NCI-H2227 treated with DMSO at 0.1 percent for 48 hours (cell line): Measurements from ENCODE around the gene PPP5C.
"Not testable (repeated sequence)": the region's sequence is repeated elsewhere in the genome, so short reads cannot be mapped to it uniquely, and the experiment has no call there.

Experiments used
- DNase-seq: peaks from one replicate; lab custom pipeline; 2025; lab: John Stamatoyannopoulos, UW

The PPP5C gene

DNA sequence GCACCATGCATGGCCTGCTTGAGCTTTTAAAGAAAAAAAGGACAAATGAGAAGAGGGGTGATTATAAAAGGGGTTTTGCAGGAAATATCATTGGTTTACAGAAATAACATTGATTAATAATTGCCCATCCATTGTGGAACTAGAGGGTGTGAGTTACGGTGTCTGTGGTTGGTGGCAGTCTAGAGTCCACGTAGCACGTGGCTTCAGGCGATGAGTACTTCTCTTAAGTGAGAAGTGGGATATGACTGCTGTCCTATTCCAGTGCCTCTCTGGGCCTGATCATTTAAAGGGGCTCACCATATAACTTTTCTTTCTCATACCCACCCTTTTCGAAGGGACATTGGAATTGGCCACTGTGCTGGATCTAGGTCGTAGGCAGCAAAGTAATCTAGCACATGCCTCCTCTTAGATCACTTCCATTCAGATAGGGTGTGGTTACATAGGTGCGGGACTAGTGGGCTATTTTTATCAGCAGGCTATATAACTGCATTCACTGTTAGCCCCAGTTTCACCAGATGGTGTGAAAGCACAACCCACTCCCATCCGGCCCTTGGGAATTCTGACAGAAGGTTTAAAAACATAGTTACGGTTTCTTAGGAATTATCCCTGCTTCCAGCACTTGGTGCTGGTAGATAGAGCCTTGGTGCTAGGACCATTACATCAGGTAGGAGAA lies 19.9 kb downstream of the PPP5C start:
- no peak for DNase-seq

DNA sequence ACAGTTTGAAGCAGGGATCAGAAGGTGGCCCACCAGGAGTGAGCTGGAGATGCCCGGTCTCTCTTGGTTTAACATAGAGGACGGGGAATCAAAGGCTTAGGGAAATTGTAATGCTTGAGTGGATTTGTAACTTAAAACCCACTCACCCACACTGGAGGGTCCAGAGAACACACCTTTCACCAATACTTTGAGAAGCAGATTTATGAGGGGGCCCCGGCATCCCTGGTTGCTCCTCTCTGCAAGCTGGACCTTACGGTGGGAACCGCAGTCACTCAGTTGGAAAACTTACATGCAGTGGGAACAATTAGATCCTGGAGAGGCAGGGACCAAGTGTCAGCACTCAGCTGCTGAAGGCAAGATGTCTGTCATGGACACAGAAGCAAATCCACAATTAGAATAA lies 20.5 kb downstream of the PPP5C start:
- no peak for DNase-seq

DNA sequence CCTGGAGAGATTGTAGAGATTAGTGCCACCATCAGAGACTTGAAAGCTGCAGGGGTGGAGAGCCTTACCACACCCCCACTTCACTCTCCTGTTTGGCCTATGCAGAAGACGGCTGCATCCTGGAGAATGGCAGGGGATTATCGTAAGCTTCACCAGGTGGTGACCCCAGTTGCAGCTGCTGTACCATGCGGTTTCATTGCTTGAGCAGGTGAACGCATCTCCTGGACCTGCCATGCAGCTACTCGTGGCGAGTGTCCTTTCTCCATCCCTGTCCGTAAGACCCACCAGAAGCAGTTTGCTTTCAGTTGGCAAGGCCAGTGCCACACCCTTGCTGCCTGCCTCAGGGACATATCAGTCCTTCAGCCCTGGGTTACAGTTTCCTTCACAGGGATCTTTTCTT lies 21.2 kb downstream of the PPP5C start:
- no peak for DNase-seq

DNA sequence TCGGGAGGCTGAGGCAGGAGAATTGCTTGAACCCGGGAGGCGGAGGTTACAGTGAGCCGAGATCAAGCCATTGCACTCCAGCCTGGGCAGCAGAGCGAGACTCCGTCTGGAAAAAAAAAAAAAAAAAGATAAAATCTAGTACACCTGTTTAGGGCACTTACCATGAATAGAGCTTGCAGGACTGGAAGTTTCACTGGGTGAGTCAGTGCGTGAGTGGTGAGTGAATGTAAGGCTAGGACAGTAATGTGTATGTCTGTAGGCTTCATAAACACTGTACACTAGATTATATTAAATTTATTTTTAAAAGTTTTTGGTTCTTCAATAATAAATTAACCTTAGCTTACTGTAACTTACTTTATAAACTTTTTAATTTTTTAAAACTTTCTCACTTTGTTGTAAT lies 22.9 kb downstream of the PPP5C start:
- no peak for DNase-seq

DNA sequence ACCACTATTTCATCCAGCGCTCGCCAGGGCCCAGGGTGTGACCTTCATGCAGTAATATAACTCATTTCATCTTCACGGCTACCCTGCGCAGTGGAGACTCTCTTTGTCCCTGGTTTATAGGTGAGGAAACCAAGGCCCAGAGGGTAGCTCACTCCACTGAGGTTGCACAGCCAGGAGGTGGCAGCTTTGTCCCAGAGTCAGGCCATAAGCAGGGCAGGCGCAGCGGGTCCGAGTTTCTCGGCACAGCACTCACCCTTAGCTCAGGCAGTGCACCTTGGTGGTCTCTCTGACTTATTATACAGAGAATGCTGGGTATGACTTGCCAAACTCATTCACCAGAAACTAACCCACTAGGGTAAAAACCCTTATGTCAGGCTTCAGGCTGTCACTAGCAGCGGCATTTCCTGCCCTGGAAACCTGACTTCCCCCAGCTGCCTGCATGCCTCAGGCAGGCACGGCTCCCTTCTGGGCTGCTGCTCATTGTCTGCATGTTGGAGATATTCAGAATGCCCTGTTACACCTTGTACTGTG lies 24.5 kb downstream of the PPP5C start:
- DNase-seq, result no peak

DNA sequence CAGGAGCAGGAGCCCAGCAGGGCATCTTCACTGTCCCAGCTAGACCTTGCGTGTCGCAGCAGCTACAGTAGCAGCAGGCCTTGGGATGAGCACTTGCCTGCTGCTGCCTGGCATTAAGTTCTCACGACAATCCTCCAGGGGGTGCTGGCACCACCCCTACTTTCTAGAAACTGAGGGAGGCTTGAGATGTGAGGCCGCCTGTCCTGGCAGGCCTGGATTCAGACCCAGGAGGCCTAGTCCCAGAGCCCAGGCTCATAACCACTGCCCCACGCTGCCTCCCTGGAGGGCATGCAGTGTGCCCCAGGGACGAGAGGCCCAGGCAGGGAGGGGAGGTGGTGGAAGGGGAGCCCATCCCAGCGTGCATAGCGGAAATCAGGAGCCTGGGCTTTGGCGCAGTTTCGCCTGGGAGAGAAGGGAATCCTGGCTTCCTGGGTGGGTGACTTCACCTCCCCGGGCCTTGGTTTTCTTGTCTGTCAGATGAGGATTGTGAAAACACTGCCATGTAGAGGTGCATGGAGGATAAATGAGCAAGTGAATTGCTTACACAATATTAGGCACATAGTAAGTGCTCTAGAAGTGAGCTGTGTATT lies 26.1 kb downstream of the PPP5C start:
- DNase-seq, result no peak

DNA sequence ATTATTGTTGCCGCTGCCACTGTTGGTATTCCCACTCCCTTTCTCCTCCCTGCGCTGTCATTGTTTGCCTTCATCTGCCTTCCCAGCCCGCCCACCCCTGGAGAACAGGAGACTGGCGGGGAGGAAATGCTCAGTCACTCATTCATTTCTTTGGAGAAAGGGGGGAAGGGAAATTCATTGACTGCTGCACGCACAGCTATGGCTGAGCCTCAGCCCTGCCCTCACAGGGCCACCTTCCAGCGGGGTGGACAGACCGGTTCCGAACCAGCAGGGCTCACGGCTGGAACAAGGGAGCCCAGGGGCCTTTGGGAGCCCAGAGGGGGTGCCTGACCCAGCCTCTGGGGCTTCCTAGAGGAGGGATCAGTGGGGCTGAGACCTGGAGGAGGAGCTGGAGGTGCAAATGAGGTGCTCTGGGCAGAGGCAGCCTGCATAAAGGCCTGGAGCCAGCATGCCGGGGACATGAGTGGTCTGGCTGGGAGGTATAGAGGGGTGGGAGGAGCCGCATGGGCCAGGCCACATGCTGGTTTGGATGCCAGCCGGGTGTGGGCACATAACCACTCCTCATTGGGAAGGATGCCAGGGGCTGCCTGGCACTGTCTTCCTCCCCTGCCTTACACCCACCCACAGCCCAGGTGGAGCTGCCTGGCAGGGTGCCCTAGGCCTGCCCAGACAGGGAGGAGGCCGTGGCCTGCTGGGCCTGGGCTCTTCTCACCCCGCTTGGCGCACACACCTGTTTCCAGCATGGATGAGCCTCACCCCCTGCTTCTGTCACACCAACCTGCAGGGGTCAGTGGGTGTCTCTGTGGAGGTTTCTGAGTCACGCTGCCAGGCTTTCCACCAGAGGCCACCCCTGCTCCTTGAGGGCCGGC lies 26.8 kb downstream of the PPP5C start:
- peak; percentile 47 for DNase-seq

DNA sequence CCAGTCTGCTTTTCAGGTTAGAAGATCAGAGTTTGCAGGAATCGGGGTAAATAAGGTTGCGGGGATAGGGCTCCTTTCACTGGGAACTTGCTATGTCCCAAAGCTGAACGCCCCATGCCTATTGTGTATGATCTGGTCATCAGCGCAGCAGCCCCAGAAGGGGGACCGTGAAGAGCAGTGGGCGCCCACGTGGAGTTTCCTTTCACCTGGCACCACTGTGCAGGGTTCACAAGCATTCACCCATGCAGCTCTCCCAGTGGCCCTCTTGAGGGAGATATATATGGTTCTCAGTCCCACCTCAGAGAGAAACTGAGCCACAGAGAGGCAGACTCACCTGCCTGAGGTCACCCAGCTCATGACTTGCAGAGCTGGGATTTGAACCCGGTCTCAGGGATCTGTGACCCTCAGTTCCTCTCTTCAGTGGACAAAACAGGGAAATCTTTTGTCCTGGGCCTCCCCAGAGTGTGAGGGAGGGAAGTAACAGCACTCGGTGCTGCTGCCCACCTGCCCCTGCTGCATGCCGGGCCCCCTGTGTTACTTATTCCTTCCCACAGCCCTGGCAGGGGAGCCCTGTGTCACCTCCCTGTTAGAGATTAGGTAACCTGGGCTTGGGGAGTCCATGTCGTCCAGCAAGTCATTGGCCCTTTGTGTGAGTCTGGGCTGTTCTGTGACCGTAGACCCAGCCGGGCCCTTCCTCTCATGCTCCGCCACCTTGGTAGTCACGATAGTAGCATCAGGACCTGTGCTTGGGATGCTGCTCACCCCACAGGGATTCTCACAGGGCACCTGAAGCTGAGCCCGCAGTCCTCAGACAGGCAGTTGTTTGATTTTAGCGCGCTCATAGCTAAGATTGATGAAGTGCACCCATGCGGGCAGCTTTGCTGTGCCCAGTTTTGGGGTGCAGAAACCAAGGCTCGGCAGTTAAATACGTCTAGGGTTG lies 27.9 kb downstream of the PPP5C start:
- DNase-seq, result no peak

DNA sequence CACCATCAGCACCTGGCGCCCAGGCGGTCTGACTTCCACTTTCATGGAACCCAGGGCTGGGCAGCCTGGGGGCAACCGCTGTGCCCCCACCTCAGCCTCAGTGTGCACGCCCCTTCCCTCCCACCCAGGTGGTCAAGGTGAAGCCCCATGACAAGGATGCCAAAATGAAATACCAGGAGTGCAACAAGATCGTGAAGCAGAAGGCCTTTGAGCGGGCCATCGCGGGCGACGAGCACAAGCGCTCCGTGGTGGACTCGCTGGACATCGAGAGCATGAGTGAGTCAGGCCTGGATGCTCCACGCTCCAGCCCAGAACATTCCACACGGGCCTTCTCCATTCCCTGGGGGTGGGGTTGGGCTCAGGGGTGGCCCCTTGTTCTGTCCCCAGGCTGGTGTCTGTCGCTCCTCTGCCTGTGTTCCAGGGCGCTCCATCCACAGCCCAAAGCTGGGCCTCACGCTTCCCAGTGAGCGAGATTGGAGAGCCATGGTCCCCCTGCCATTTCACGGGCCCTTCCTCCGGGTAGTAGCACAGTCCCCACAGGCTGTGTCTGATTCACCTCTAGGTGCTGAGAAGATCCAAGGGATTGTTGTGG lies 28.7 kb downstream of the PPP5C start:
- DNase-seq, result not testable (repeated sequence)

DNA sequence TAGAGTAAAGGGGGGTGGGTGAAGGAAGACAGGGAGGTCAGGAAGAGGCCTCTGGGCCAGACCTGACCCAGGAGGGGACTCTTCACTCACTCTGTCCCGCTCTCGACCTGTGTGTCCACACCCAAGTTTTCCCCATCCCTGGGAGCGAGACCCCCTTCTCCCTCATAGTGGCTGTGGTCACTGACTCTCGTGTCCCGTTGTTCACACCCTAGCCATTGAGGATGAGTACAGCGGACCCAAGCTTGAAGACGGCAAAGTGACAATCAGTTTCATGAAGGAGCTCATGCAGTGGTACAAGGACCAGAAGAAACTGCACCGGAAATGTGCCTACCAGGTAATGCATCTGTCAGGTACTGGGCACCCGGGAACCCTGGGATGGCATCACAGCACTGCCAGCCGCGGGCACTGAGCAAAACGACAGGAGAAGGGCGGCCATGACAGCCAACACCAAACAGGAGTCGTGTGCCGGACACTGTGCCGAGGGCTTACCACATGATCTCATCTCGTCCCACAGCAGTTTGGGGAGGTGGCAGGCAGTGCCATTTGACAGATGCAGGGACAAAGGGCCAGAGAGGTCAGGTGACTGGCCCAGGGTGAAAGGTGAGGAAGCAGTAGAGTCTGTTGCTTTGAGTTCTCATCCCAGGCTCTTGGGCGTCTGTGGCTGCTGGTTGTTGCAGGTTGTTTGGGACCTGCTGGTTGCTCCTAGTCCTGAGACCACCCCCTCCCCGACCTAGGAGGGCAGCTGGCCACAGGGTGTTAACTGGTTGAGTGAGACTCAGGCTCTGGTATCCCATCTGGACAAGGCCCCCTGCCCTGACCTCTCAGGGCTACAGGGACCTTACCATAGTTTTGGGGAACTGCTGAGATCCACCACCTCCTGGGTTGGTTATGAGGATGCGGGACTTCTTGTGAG lies 29.6 kb downstream of the PPP5C start:
- DNase-seq, result no peak

DNA sequence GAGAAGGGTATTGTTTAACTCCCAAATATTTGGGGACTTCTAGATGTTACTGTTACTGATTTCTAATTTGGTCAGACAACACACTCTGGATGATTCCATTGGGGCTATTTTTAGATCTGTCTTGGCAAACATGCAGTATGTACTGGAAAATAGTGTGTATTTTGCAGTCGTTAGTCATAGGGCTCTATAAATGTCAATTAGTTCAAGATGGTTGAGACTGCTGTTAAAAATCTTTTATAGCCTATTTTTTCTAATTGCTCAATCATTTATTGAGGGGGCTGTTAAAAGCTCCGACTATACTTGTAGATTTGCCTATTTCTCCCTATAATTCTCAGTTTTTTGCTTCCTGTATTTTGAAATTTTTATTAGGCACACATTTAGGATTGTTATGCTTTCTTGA lies 31.4 kb downstream of the PPP5C start:
- DNase-seq, result no peak

DNA sequence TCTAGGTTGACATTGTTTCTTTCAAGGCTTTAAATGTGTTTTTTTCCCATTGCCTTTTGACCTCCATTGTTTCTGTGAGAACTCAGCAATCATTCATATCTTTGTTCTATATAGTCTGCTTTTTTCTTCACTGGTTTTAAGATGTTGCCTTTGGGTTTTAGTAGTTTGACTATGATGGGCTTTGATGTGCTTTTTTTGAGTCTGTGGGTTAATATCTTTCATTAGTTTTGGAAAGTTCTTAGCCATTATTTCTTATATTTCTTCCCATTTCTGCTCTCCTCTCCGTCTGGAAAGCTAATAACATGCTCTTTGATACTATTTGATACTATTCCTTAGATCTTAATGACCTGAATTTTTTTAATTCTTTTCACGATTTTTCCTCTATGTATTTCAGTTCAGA lies 33.8 kb downstream of the PPP5C start:
- DNase-seq, result no peak

DNA sequence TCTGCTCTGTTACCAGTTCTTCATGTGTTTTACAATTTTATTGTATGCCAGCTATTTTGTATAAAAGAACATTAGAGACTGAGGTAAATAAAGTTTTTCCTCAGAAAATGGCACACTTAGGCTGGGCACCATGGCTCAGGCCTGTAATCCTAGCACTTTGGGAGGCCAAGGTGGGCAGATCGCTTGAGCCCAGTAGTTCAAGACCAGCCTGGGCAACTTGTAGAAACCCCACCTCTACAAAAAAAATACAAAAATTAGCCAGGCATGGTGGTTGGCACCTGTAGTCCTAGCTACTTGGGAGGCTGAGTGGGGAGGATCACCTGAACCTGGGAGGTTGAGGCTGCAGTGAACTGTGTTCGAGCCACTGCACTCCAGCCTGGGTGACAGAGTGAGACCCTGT lies 34.5 kb downstream of the PPP5C start:
- no peak for DNase-seq

DNA sequence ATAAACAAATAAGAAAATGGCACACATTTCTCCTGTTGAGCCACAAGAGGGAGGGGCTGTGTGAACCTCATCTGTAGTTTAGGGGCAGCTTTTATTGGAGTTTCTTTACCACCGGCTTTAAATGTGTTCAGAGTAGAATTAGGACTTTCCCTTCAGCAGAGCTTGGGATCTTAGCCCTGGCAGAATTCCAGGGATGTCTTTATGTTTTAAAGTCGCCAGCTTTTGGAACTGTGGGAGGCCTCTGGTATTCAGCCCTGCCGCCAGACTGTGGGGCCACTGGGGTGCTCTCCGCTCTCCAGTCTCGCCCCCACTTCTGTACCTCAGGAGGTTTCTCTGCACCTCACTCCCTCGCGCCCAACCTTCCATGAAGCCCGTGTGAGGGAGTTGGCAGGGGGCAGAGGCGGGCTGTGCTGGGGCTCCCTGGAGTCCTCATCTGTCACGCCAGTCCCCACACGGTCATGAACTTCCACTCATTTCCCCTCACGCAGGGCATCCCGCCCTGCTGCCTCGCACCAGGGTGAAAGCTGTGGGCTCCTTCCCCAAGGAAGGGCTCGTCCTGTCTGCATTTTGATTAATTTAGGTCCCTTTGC lies 35.0 kb downstream of the PPP5C start:
- no peak for DNase-seq

DNA sequence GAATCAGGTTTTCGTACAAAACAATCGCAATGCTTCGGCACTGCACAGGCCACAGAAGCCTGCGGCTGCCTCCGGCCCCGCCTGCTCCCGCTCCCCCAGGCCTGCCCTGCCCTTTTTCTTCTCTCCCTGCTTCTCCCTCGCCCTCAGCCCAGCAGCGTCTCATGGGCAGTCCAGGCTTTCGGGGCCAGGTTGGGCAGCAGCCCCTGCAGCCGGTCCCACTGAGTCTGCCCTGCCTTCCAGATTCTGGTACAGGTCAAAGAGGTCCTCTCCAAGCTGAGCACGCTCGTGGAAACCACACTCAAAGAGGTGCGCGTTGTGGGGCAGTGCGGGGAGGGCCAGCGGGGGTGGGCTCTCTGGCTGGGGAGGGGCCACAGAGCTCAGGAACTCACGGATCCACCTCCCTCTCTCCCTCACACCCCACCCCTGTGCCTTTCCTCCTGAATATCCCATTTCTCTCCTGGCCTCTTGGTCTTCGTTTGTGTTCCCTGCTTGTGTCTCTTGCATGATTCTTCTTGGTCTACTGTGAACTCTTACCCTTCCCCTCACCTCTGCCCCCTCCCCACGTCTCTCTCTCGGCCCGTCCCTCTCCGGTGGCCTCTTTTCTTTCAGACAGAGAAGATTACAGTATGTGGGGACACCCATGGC lies 36.4 kb downstream of the PPP5C start:
- no peak for DNase-seq

DNA sequence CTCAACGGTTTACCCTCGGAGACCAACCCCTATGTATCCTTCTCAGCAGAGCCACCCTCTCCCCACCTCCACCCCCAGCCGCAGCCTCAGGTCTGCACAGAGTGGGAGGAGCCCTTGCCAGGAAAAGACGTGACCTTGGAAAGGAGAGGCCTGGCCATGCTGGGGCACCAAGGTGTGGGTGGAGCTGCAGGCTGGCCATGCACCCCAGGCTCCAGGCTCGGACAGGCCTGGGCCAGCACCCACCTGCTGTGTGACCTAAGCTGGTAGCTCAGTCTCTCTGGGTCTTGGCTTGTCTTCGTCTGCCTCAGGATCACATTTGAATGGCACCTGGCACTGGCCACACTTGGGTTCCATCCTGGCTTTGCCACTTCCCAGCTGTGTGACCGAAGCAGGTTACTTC lies 37.0 kb downstream of the PPP5C start:
- DNase-seq, result no peak

DNA sequence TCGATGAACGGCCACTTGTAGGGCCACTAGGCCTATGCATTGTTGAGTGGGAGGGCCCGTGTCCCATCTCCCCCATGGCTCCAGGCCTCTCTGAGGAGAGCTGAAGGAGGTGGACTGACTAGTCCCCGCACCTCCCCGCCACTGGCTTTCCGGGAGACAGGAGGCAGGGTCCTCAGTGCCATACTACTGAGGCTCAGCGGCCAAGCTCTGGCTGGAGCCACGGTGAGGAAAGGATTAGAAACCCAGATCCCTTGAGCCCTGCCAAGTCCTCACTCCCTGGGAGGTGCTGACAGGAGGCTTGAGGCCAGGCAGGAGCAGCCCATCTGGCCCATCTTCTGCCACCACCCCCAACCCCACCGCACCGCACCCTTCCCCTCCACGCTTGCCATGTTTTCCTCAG lies 37.5 kb downstream of the PPP5C start:
- DNase-seq, result no peak

DNA sequence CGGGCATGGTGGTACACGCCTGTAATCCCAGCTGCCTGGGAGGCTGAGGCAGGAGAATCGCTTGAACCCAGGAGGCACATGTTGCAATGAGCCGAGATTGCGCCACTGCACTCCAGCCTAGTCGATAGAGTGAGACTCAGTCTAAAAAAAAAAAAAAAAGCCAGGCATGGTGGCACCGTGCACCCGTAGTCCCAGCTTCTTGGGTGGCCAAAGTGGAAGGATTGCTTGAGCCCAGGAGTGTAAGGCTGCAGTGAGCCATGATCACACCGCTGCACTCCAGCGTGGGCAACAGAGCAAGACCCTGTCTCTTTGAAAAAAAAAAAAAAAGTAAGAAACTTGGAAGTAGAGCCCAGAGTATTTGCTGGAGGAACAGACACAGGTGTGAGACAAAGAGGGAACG lies 38.7 kb downstream of the PPP5C start:
- DNase-seq, result no peak

DNA sequence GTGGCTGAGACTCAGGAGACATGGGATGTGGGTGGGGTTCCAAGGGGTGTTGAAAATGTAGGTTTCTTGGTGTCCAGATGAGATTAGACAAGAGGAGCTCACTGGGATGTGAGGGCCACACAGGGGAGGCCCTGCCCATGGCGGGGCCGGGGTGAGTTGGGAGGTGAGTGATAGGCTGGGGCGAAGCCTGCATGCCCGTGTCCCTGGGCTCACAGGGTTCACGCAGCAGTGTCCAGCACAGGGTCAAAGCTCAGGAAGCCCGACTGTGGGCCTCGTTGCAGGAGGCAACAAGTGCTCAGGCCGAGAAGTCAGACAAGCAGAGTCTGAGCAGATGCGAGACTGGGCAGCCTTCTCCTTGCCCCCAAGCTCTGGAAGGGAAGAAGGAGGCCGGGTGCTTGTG lies 39.3 kb downstream of the PPP5C start:
- no peak for DNase-seq
